WTC11 (cell line): Measurements from ENCODE around the gene BBS12. TPM values are rescaled to one million over a fixed set of nuclear protein-coding genes. Genes with fewer than 3 reads are reported as not detected.

Source experiments
- ATAC-seq: fragments of 200-7000 bp; cut with Tn5 transposase; 2 replicates; pipeline ENCODE4 v1.10.0; 2021; ENCODE audit warnings: mild to moderate bottlenecking, moderate library complexity
- CTCF ChIA-PET: fragments of 300-600 bp; sonication (Branson Sonifier 250); formaldehyde crosslinking; loops from one replicate; lab custom pipeline; 2021; ENCODE audit warnings: antibody characterized with exemption; lab: Charles Lee
- POLR2A ChIA-PET: fragments of 350-600 bp; sonication (Branson Sonifier 250); formaldehyde crosslinking; loops from one replicate; lab custom pipeline; 2021; ENCODE audit warnings: antibody characterized with exemption; lab: Charles Lee
- DNase-seq: peaks from one replicate; pipeline ENCODE4 v3.0.0; 2021; ENCODE audit warnings: low spot score
- H3K27ac Mint-ChIP-seq: 2 replicates; pipeline ENCODE4 v1.8.0; 2021; ENCODE audit warnings: mixed read lengths
- H3K27me3 Mint-ChIP-seq: 2 replicates; pipeline ENCODE4 v1.8.0; 2021; ENCODE audit warnings: low read depth, mild to moderate bottlenecking, moderate library complexity, mixed read lengths
- H3K36me3 Mint-ChIP-seq: 2 replicates; pipeline ENCODE4 v1.8.0; 2021; ENCODE audit warnings: mixed read lengths
- H3K4me1 Mint-ChIP-seq: 2 replicates; pipeline ENCODE4 v1.8.0; 2022; ENCODE audit warnings: mixed read lengths
- H3K4me3 Mint-ChIP-seq: 2 replicates; pipeline ENCODE4 v1.8.0; 2021; ENCODE audit warnings: mild to moderate bottlenecking, moderate library complexity, mixed read lengths
- H3K9me3 Mint-ChIP-seq: 2 replicates; pipeline ENCODE4 v1.8.0; 2021; ENCODE audit warnings: mixed read lengths
- ATF1 ChIP-seq: sonication (generic); formaldehyde crosslinking; IDR thresholded peaks from 2 replicates; pipeline ENCODE4 v1.8.1; 2023; ENCODE audit warnings: mild to moderate bottlenecking, moderate library complexity, missing genetic modification reagents
- IRF2 ChIP-seq: sonication (generic); formaldehyde crosslinking; IDR thresholded peaks from 2 replicates; pipeline ENCODE4 v1.8.0; 2022; ENCODE audit warnings: low read depth, missing genetic modification reagents, borderline replicate concordance
- JAZF1 ChIP-seq: fragments of 250-450 bp; sonication (Bioruptor Pico); IDR thresholded peaks from 2 replicates; pipeline ENCODE4 v1.9.0; 2021; ENCODE audit warnings: moderate library complexity, mild to moderate bottlenecking, inconsistent platforms
- NFATC4 ChIP-seq: fragments of 250-450 bp; sonication (Bioruptor Pico); IDR thresholded peaks from 2 replicates; pipeline ENCODE4 v1.9.0; 2021; ENCODE audit warnings: mild to moderate bottlenecking
- NFYB ChIP-seq: sonication (generic); formaldehyde crosslinking; conservative IDR thresholded peaks from 2 replicates; pipeline ENCODE4 v1.8.0; 2022; ENCODE audit warnings: low read depth, missing genetic modification reagents
- NR2C2 ChIP-seq: sonication (generic); formaldehyde crosslinking; IDR thresholded peaks from 2 replicates; pipeline ENCODE4 v1.8.0; 2022; ENCODE audit warnings: mild to moderate bottlenecking, missing genetic modification reagents
- PRRX2 ChIP-seq: fragments of 250-450 bp; sonication (Bioruptor Pico); IDR thresholded peaks from 2 replicates; pipeline ENCODE4 v1.8.0; 2021; ENCODE audit warnings: mild to moderate bottlenecking
- TP53 ChIP-seq: sonication (generic); formaldehyde crosslinking; IDR thresholded peaks from 2 replicates; pipeline ENCODE4 v1.8.1; 2023; ENCODE audit warnings: mild to moderate bottlenecking, missing genetic modification reagents
- total RNA-seq: library from RNA; stranded (reverse); gene quantifications from 3 replicates; pipeline ENCODE4 v1.2.3, GENCODE V29; 2021
- TF ChIP-seq, protein P1 (sequence below): sonication (generic); formaldehyde crosslinking; IDR thresholded peaks from 2 replicates; pipeline ENCODE4 v1.8.0; 2023; ENCODE audit warnings: missing genetic modification reagents, mild to moderate bottlenecking, borderline replicate concordance
- TF ChIP-seq, protein P2 (sequence below): sonication (generic); formaldehyde crosslinking; IDR thresholded peaks from 2 replicates; pipeline ENCODE4 v1.8.1; 2023; ENCODE audit warnings: mild to moderate bottlenecking, missing genetic modification reagents, moderate library complexity
- TF ChIP-seq, protein P3 (sequence below): fragments of 250-450 bp; sonication (Bioruptor Pico); conservative IDR thresholded peaks from 2 replicates; pipeline ENCODE4 v1.9.0; 2021; ENCODE audit warnings: mild to moderate bottlenecking
- TF ChIP-seq, protein P4 (sequence below): sonication (generic); formaldehyde crosslinking; IDR thresholded peaks from 2 replicates; pipeline ENCODE4 v1.8.1; 2022; ENCODE audit warnings: mild to moderate bottlenecking, moderate library complexity, missing genetic modification reagents
- TF ChIP-seq, protein P5 (sequence below): fragments of 200-600 bp; IDR thresholded peaks from 2 replicates; pipeline ENCODE4 v1.8.0; 2022; ENCODE audit warnings: antibody characterized with exemption

Gene BBS12
- total RNA-seq, 1 experiment from 2014 or later, result 2.7 TPM

DNA sequence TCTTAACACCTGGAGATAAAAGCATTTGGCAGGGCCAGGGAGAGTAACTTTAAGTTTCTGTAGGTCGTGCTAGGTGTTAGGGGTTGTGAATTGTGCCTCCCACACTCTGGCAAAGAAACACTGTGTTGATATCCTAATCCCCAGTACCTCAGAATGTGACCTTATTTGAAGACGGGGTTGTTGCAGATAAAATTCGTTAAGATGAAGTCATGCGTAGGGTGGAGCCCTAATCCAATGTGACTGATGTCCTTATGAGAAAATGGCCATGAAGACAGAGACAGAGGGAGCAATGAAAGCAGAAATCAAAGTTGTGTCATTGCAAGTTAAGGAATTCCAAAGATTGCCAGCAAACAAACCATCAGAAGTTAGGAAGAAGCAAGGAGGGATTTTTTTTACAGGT is 40.5 kb upstream of the BBS12 start (continued):
- TF ChIP-seq, protein P1, sequence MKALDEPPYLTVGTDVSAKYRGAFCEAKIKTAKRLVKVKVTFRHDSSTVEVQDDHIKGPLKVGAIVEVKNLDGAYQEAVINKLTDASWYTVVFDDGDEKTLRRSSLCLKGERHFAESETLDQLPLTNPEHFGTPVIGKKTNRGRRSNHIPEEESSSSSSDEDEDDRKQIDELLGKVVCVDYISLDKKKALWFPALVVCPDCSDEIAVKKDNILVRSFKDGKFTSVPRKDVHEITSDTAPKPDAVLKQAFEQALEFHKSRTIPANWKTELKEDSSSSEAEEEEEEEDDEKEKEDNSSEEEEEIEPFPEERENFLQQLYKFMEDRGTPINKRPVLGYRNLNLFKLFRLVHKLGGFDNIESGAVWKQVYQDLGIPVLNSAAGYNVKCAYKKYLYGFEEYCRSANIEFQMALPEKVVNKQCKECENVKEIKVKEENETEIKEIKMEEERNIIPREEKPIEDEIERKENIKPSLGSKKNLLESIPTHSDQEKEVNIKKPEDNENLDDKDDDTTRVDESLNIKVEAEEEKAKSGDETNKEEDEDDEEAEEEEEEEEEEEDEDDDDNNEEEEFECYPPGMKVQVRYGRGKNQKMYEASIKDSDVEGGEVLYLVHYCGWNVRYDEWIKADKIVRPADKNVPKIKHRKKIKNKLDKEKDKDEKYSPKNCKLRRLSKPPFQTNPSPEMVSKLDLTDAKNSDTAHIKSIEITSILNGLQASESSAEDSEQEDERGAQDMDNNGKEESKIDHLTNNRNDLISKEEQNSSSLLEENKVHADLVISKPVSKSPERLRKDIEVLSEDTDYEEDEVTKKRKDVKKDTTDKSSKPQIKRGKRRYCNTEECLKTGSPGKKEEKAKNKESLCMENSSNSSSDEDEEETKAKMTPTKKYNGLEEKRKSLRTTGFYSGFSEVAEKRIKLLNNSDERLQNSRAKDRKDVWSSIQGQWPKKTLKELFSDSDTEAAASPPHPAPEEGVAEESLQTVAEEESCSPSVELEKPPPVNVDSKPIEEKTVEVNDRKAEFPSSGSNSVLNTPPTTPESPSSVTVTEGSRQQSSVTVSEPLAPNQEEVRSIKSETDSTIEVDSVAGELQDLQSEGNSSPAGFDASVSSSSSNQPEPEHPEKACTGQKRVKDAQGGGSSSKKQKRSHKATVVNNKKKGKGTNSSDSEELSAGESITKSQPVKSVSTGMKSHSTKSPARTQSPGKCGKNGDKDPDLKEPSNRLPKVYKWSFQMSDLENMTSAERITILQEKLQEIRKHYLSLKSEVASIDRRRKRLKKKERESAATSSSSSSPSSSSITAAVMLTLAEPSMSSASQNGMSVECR, result no peak
- TF ChIP-seq, protein P2, sequence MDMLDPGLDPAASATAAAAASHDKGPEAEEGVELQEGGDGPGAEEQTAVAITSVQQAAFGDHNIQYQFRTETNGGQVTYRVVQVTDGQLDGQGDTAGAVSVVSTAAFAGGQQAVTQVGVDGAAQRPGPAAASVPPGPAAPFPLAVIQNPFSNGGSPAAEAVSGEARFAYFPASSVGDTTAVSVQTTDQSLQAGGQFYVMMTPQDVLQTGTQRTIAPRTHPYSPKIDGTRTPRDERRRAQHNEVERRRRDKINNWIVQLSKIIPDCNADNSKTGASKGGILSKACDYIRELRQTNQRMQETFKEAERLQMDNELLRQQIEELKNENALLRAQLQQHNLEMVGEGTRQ (CRISPR knock-in tag), result no peak

DNA sequence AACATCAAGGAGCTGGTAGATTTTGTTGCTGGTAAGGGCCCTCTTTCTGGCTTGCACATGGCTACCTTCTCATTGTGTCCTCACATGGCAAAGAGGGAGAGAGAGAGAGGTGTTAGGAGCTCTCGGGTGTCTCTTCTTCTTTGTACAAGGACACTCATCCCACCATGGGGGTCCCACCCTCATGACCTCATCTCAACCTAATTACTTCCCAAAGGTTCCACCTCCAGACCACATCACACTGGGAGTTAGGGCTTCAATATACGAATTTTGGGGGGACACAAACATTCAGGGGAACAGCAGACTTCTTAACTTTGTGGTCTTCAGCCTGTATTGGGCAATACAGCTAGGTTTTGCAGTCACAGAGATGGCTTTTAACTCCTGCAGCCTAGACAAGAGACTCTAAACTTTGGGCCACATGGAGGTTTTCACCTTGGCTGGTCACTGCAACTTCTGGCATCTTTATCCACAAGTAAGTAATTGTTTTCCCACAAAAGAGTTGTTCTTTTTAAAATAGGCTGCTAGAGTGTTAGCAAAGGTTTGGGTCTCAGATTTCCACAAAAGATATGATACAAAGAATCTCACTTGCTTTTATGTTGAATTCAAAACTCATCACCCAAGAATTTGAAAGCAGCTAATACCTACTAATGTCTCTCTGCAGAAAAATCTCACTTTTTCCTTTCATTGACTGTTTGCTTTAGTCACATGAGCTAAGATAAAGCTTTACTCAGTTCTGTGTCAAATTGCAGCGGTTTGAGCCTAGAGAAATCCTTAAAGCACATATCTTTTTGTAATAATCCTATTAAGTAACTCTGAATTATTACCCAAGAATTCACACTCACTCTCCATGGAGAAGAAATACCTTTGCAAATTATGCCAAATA is 39.6 kb upstream of the BBS12 start:
- H3K27ac Mint-ChIP-seq, result no peak overlapping the region
- ChIA-PET POLR2A (no interaction called here), CTCF (interaction anchor here (3.0 kb wide), 1 partner anchor 24 kb away, joined by 11 read pairs; no protein-coding TSS in a partner anchor)
- peaks cover 20% of the 10 kb centered on the region for H3K4me1 Mint-ChIP-seq
- H3K27me3 Mint-ChIP-seq, result peaks cover 8% of the 10 kb centered on the region; the same call in 1 of the 2 replicates
- no peak for DNase-seq
- no peaks in the 10 kb centered on the region for H3K36me3 Mint-ChIP-seq
- ATAC-seq, result no peak
- no peaks in the 10 kb centered on the region for H3K9me3 Mint-ChIP-seq
- TF ChIP-seq, protein P2 (CRISPR knock-in tag), result no peak
- TF ChIP-seq, protein P3, sequence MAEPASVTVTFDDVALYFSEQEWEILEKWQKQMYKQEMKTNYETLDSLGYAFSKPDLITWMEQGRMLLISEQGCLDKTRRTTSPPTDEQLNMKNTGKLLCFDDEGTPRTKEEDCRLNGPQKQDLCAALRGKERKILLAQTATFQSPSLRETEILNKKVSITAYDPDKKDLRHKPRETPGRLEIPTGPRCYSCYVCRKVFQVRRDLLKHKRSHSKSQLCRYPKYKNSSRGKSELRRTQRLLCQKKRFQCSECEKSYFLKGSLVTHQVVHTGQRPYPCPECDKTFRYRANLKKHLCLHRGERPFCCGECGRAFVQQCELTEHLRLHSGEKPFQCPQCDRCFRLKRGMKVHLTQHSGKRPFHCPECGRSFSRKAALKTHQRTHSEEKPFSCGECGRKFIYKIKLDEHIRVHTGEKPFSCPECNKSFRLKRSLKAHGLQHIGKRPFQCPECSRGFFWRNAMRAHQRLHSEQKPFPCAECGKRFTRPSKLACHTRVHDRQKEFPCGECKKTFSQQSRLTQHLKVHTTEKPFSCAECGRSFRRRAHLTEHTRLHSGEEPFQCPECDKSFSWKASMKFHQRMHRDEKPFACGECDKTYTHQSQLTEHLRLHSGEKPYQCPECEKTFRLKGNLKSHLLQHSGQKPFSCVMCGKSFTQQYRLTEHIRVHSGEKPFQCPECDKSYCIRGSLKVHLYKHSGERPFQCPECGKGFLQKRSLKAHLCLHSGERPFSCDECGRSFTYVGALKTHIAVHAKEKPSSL (CRISPR knock-in tag), result no peak
- TF ChIP-seq IRF2 (CRISPR knock-in tag) (no peak), NFYB (CRISPR knock-in tag) (no peak), NR2C2 (CRISPR knock-in tag) (no peak), ATF1 (no peak), PRRX2 (CRISPR knock-in tag) (no peak), JAZF1 (no peak), TP53 (CRISPR knock-in tag) (no peak), NFATC4 (CRISPR knock-in tag) (no peak)
- TF ChIP-seq, protein P4, sequence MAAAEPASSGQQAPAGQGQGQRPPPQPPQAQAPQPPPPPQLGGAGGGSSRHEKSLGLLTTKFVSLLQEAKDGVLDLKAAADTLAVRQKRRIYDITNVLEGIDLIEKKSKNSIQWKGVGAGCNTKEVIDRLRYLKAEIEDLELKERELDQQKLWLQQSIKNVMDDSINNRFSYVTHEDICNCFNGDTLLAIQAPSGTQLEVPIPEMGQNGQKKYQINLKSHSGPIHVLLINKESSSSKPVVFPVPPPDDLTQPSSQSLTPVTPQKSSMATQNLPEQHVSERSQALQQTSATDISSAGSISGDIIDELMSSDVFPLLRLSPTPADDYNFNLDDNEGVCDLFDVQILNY (CRISPR knock-in tag), result no peak
- TF ChIP-seq, protein P5, sequence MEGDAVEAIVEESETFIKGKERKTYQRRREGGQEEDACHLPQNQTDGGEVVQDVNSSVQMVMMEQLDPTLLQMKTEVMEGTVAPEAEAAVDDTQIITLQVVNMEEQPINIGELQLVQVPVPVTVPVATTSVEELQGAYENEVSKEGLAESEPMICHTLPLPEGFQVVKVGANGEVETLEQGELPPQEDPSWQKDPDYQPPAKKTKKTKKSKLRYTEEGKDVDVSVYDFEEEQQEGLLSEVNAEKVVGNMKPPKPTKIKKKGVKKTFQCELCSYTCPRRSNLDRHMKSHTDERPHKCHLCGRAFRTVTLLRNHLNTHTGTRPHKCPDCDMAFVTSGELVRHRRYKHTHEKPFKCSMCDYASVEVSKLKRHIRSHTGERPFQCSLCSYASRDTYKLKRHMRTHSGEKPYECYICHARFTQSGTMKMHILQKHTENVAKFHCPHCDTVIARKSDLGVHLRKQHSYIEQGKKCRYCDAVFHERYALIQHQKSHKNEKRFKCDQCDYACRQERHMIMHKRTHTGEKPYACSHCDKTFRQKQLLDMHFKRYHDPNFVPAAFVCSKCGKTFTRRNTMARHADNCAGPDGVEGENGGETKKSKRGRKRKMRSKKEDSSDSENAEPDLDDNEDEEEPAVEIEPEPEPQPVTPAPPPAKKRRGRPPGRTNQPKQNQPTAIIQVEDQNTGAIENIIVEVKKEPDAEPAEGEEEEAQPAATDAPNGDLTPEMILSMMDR, result no peak
- H3K4me3 Mint-ChIP-seq, result no peak overlapping the region
